OCI-LY7 (cell line): Measurements from ENCODE around the gene OR10A5. TPM values are rescaled to one million over a fixed set of nuclear protein-coding genes. Genes with fewer than 3 reads are reported as not detected.
"Not testable (repeated sequence)": the region's sequence is repeated elsewhere in the genome, so short reads cannot be mapped to it uniquely, and the experiment has no call there.

Experiments used
- BruUV-seq: library from RNA; stranded (reverse); fragments of 400-500 nt; replicated peaks from 2 replicates; lab custom pipeline; 2021; lab: Mats Ljungman, UMichigan
- CTCF ChIA-PET: fragments of 300-600 bp; sonication (Branson Sonifier 250); formaldehyde crosslinking; loops from one replicate; lab custom pipeline; 2022; ENCODE audit warnings: antibody characterized with exemption; ENCODE audit not compliant: unreplicated experiment; lab: Charles Lee
- POLR2A ChIA-PET: fragments of 300-600 bp; sonication (Branson Sonifier 250); formaldehyde crosslinking; loops from one replicate; lab custom pipeline; 2022; ENCODE audit warnings: antibody characterized with exemption; lab: Charles Lee
- DNase-seq: peaks from one replicate; pipeline ENCODE4 v3.0.0-alpha.2; 2015; ENCODE audit warnings: low spot score
- H2AFZ ChIP-seq: fragments of 200-600 bp; sonication (generic), shearing (Covaris generic); 2 replicates; pipeline ENCODE4 v1.6.1; 2014; ENCODE audit warnings: mild to moderate bottlenecking, antibody characterized with exemption, low read length, moderate library complexity
- H3K27ac ChIP-seq: fragments of 200-600 bp; sonication (generic); 2 replicates; pipeline ENCODE4 v1.5.1; 2014; ENCODE audit warnings: mixed run types, low read depth, mild to moderate bottlenecking, moderate library complexity, low read length, inconsistent platforms; ENCODE audit not compliant: poor library complexity, severe bottlenecking
- H3K36me3 ChIP-seq: fragments of 200-600 bp; sonication (generic); 2 replicates; pipeline ENCODE4 v1.6.1; 2014; ENCODE audit warnings: mild to moderate bottlenecking, antibody characterized with exemption, low read length, moderate library complexity, mixed read lengths; ENCODE audit not compliant: insufficient read depth
- H3K4me1 ChIP-seq: fragments of 200-600 bp; sonication (generic); 2 replicates; pipeline ENCODE4 v1.5.1; 2014; ENCODE audit warnings: mild to moderate bottlenecking, low read length; ENCODE audit not compliant: insufficient read depth, poor library complexity, severe bottlenecking
- H3K4me2 ChIP-seq: fragments of 200-600 bp; sonication (generic); 2 replicates; pipeline ENCODE4 v1.6.1; 2014; ENCODE audit warnings: mild to moderate bottlenecking, low read length
- H3K4me3 ChIP-seq: fragments of 200-600 bp; sonication (generic); 2 replicates; pipeline ENCODE4 v1.5.1; 2014; ENCODE audit warnings: mild to moderate bottlenecking, low read depth, low read length; ENCODE audit not compliant: poor library complexity, severe bottlenecking
- H3K79me2 ChIP-seq: fragments of 200-600 bp; sonication (generic); 2 replicates; pipeline ENCODE4 v1.6.1; 2016; ENCODE audit warnings: low read depth, mild to moderate bottlenecking, low read length, moderate library complexity, mixed read lengths; ENCODE audit not compliant: insufficient read depth
- H3K9me2 ChIP-seq: fragments of 200-600 bp; sonication (generic); 2 replicates; pipeline ENCODE4 v1.6.1; 2016; ENCODE audit warnings: mild to moderate bottlenecking, low read length, mixed read lengths; ENCODE audit not compliant: insufficient read depth
- H3K9me3 ChIP-seq: fragments of 200-600 bp; sonication (generic); 2 replicates; pipeline ENCODE4 v1.6.1; 2014; ENCODE audit warnings: mild to moderate bottlenecking, mixed run types, low read length, mixed read lengths
- H4K20me1 ChIP-seq: fragments of 200-600 bp; sonication (generic); 2 replicates; pipeline ENCODE4 v1.6.1; 2014; ENCODE audit warnings: mild to moderate bottlenecking, antibody characterized with exemption, low read length, moderate library complexity, mixed read lengths; ENCODE audit not compliant: insufficient read depth
- CTCF ChIP-seq: fragments of 200-600 bp; sonication (generic); conservative IDR thresholded peaks from 2 replicates; pipeline ENCODE4 v1.5.1; 2014; ENCODE audit warnings: mild to moderate bottlenecking, antibody characterized with exemption, low read length, moderate library complexity, mixed read lengths
- EZH2phosphoT487 ChIP-seq: fragments of 200-600 bp; sonication (generic); IDR thresholded peaks from 2 replicates; pipeline ENCODE4 v1.6.1; 2018; ENCODE audit warnings: low read depth, borderline replicate concordance, mild to moderate bottlenecking, mixed run types, antibody characterized with exemption, low read length, moderate library complexity, mixed read lengths
- intact Hi-C: fragments of 100-400 bp; cut with micrococcal nuclease; formaldehyde crosslinking; loops from one replicate; pipeline ENCODE4 v1.10.0; 2022; ENCODE audit not compliant: unreplicated experiment
- total RNA-seq, 2 experiments: library from RNA; depleted of rRNA in 1 of 2; stranded (reverse); fragments of >200 nt in 1 of 2; shearing (Covaris generic) in 1 of 2; gene quantifications; 2 replicates each; pipeline ENCODE4 v1.2.3, GENCODE V29; 2014 to 2022

The OR10A5 gene
- total RNA-seq, 2 experiments from 2014 or later = not detected

- Histone ChIP-seq H3K9me3 (no peaks in the 10 kb centered on the region), H3K27ac (no peak overlapping the region), H3K79me2 (no peaks in the 10 kb centered on the region), H3K4me1 (no peaks in the 10 kb centered on the region), H4K20me1 (no peaks in the 10 kb centered on the region), H3K4me2 (no peak overlapping the region), H3K36me3 (no peaks in the 10 kb centered on the region), H3K4me3 (no peak overlapping the region), H3K9me2 (no peaks in the 10 kb centered on the region), H2AFZ (no peak overlapping the region)
- CTCF ChIA-PET = no interaction called here
- intact Hi-C loops = no loop called here
- BruUV-seq = no TSS peak
- TF ChIP-seq EZH2phosphoT487 (no peak), CTCF (no peak)
- DNase-seq = no peak
- POLR2A ChIA-PET = no interaction called here
These were observed 31.4 kb downstream of the OR10A5 start for GRCh38 chr11:6876914-6877313.

- intact Hi-C loops = no loop called here
- no peak for DNase-seq
These were observed 37.3 kb downstream of the OR10A5 start for GRCh38 chr11:6882751-6883150.

GRCh38 chr11:6887711-6888110 lies 42.2 kb downstream of the OR10A5 start:
- H3K4me3 ChIP-seq, CTCF ChIA-PET, H3K9me2 ChIP-seq, DNase-seq, intact Hi-C loops, H3K36me3 ChIP-seq, H3K4me2 ChIP-seq, H3K27ac ChIP-seq, H3K9me3 ChIP-seq, H3K79me2 ChIP-seq, BruUV-seq, H2AFZ ChIP-seq, H3K4me1 ChIP-seq, H4K20me1 ChIP-seq: not testable (repeated sequence)
- POLR2A ChIA-PET = interaction anchor here (0.6 kb wide), 1 partner anchor 502 kb away, joined by 3 read pairs; no protein-coding TSS in a partner anchor

More at GRCh38 chr11:6882751-6883150, 37.3 kb downstream of the OR10A5 start:
- Histone ChIP-seq H3K79me2 (no peaks in the 10 kb centered on the region), H3K9me2 (no peaks in the 10 kb centered on the region), H3K9me3 (no peaks in the 10 kb centered on the region), H3K4me2 (no peak overlapping the region), H4K20me1 (no peaks in the 10 kb centered on the region), H2AFZ (no peak overlapping the region), H3K27ac (no peak overlapping the region), H3K4me1 (no peaks in the 10 kb centered on the region), H3K36me3 (no peaks in the 10 kb centered on the region), H3K4me3 (no peak overlapping the region)
- ChIA-PET POLR2A (no interaction called here), CTCF (no interaction called here)
- no TSS peak for BruUV-seq
- TF ChIP-seq CTCF (no peak), EZH2phosphoT487 (no peak)
